IMR-90 (cell line): Measurements from ENCODE around the gene PLXDC1. TPM values are rescaled to one million over a fixed set of nuclear protein-coding genes. Genes with fewer than 3 reads are reported as not detected.

ENCODE experiments used
- ATAC-seq: fragments of 200-7000 bp; cut with Tn5 transposase; 2 replicates; pipeline ENCODE4 v1.9.1; 2020; ENCODE audit warnings: low read depth, mild to moderate bottlenecking, moderate library complexity
- BruUV-seq: library from RNA; stranded (reverse); fragments of 400-500 nt; replicated peaks from 2 replicates; lab custom pipeline; 2021; lab: Mats Ljungman, UMichigan
- CTCF ChIA-PET: fragments of 300-600 bp; formaldehyde crosslinking; extraction: SDS; loops from one replicate; lab custom pipeline; 2021; ENCODE audit warnings: antibody characterized with exemption; lab: Yijun Ruan, JAX
- POLR2A ChIA-PET: fragments of 300-600 bp; sonication (Branson Sonifier 250); formaldehyde crosslinking; loops from one replicate; lab custom pipeline; 2022; ENCODE audit warnings: antibody characterized with exemption; ENCODE audit not compliant: unreplicated experiment; lab: Charles Lee
- DNase-seq: peaks from one replicate; pipeline ENCODE4 v3.0.0; 2013
- H2AFZ ChIP-seq: replicated peaks from 2 replicates; pipeline ENCODE3; 2013; ENCODE audit warnings: low read length, mild to moderate bottlenecking; ENCODE audit not compliant: poor library complexity
- H2AK5ac ChIP-seq: 2 replicates; pipeline ENCODE4 v1.6.1; 2013; ENCODE audit warnings: low read depth, low read length, inconsistent platforms
- H2AK9ac ChIP-seq: replicated peaks from 2 replicates; pipeline ENCODE3; 2013; ENCODE audit warnings: mild to moderate bottlenecking, low read depth, low read length, moderate library complexity; ENCODE audit not compliant: poor library complexity
- H2BK120ac ChIP-seq: 2 replicates; pipeline ENCODE4 v1.6.1; 2013; ENCODE audit warnings: low read depth, low read length, inconsistent platforms
- H2BK15ac ChIP-seq: 3 replicates; pipeline ENCODE4 v1.6.1; 2013; ENCODE audit warnings: low read depth, low read length, inconsistent platforms
- H2BK20ac ChIP-seq: 2 replicates; pipeline ENCODE4 v1.6.1; 2013; ENCODE audit warnings: low read depth, mild to moderate bottlenecking, inconsistent platforms, low read length, moderate library complexity
- H2BK5ac ChIP-seq: 2 replicates; pipeline ENCODE4 v1.6.1; 2013; ENCODE audit warnings: mild to moderate bottlenecking, low read depth, low read length, inconsistent platforms; ENCODE audit not compliant: poor library complexity, severe bottlenecking
- H3K14ac ChIP-seq: replicated peaks from 2 replicates; pipeline ENCODE4 v1.6.1; 2013; ENCODE audit warnings: low read depth, low read length, inconsistent platforms
- H3K18ac ChIP-seq: 2 replicates; pipeline ENCODE4 v1.6.1; 2013; ENCODE audit warnings: low read depth, low read length, control low read depth
- H3K23ac ChIP-seq: 2 replicates; pipeline ENCODE4 v1.6.1; 2013; ENCODE audit warnings: low read depth, low read length, inconsistent platforms
- H3K27ac ChIP-seq: 2 replicates; pipeline ENCODE4 v1.5.1; 2013; ENCODE audit warnings: mild to moderate bottlenecking, control low read depth, low read length; ENCODE audit not compliant: insufficient read depth
- H3K27me3 ChIP-seq: 2 replicates; pipeline ENCODE4 v1.6.1; 2013; ENCODE audit warnings: low read length; ENCODE audit not compliant: control insufficient read depth, insufficient read depth
- H3K36me3 ChIP-seq: 2 replicates; pipeline ENCODE4 v1.6.1; 2013; ENCODE audit warnings: low read length, mixed read lengths; ENCODE audit not compliant: control insufficient read depth, insufficient read depth
- H3K4ac ChIP-seq: 2 replicates; pipeline ENCODE4 v1.6.1; 2013; ENCODE audit warnings: low read depth, low read length, inconsistent platforms
- H3K4me1 ChIP-seq: 2 replicates; pipeline ENCODE4 v1.6.1; 2013; ENCODE audit warnings: low read length, mixed read lengths; ENCODE audit not compliant: control insufficient read depth, insufficient read depth
- H3K4me2 ChIP-seq: 2 replicates; pipeline ENCODE4 v1.6.1; 2013; ENCODE audit warnings: low read depth, mild to moderate bottlenecking, control low read depth, low read length, moderate library complexity
- H3K4me3 ChIP-seq: 2 replicates; pipeline ENCODE4 v1.5.1; 2013; ENCODE audit warnings: low read depth, mild to moderate bottlenecking, control low read depth, low read length, moderate library complexity; ENCODE audit not compliant: insufficient read depth
- H3K56ac ChIP-seq: 2 replicates; pipeline ENCODE4 v1.6.1; 2013; ENCODE audit warnings: low read length, inconsistent platforms; ENCODE audit not compliant: insufficient read depth; ENCODE audit errors: extremely low read depth
- H3K79me1 ChIP-seq, 2 experiments: 2 replicates each; pipeline ENCODE4 v1.6.1; 2013; ENCODE audit warnings: low read length in 2 of 2, inconsistent platforms in 1 of 2, low read depth in 1 of 2
- H3K9ac ChIP-seq: 2 replicates; pipeline ENCODE4 v1.6.1; 2013; ENCODE audit warnings: low read depth, low read length, control low read depth
- H3K9me1 ChIP-seq: 2 replicates; pipeline ENCODE4 v1.6.1; 2013; ENCODE audit warnings: low read length, inconsistent platforms; ENCODE audit not compliant: insufficient read depth
- H3K9me3 ChIP-seq: 2 replicates; pipeline ENCODE4 v1.6.1; 2013; ENCODE audit warnings: low read length; ENCODE audit not compliant: control insufficient read depth, insufficient read depth
- H4K20me1 ChIP-seq: 2 replicates; pipeline ENCODE4 v1.6.1; 2013; ENCODE audit warnings: low read length, inconsistent platforms; ENCODE audit not compliant: insufficient read depth
- H4K5ac ChIP-seq: 2 replicates; pipeline ENCODE4 v1.6.1; 2013; ENCODE audit warnings: mild to moderate bottlenecking, low read depth, low read length, control low read depth
- H4K8ac ChIP-seq, 2 experiments: 2 replicates each; pipeline ENCODE4 v1.6.1; 2013; ENCODE audit warnings: low read depth in 2 of 2, low read length in 2 of 2, control low read depth in 1 of 2, inconsistent platforms in 1 of 2
- H4K91ac ChIP-seq: 2 replicates; pipeline ENCODE4 v1.6.1; 2013; ENCODE audit warnings: low read depth, low read length, inconsistent platforms; ENCODE audit not compliant: insufficient read depth
- BHLHE40 ChIP-seq: fragments of 150-350 bp; IDR thresholded peaks from 2 replicates; pipeline ENCODE4 v1.6.1; 2016; ENCODE audit warnings: mild to moderate bottlenecking, low read depth, low read length
- CEBPB ChIP-seq: IDR thresholded peaks from 2 replicates; pipeline ENCODE4 v1.6.1; 2012; ENCODE audit warnings: low read depth, low read length, improper control_type of control experiment
- CHD1 ChIP-seq: IDR thresholded peaks from 2 replicates; pipeline ENCODE4 v1.6.1; 2012; ENCODE audit warnings: low read depth, low read length, improper control_type of control experiment
- CTCF ChIP-seq: conservative IDR thresholded peaks from 2 replicates; pipeline ENCODE4 v1.5.1; 2012; ENCODE audit warnings: mild to moderate bottlenecking, low read depth, low read length, improper control_type of control experiment
- ELK1 ChIP-seq: fragments of 150-350 bp; IDR thresholded peaks from 2 replicates; pipeline ENCODE4 v1.6.1; 2016; ENCODE audit warnings: low read depth, mild to moderate bottlenecking, low read length, moderate library complexity, borderline replicate concordance
- FOS ChIP-seq: fragments of 150-350 bp; IDR thresholded peaks from 2 replicates; pipeline ENCODE4 v1.6.1; 2016; ENCODE audit warnings: low read depth, low read length
- MAFK ChIP-seq: IDR thresholded peaks from 2 replicates; pipeline ENCODE4 v1.6.1; 2012; ENCODE audit warnings: low read depth, low read length, improper control_type of control experiment
- MAZ ChIP-seq: IDR thresholded peaks from 2 replicates; pipeline ENCODE4 v1.6.1; 2012; ENCODE audit warnings: low read depth, mild to moderate bottlenecking, low read length, improper control_type of control experiment, moderate library complexity, borderline replicate concordance
- MXI1 ChIP-seq: IDR thresholded peaks from 2 replicates; pipeline ENCODE4 v1.6.1; 2012; ENCODE audit warnings: low read depth, mild to moderate bottlenecking, low read length, moderate library complexity, borderline replicate concordance
- NFE2L2 ChIP-seq: fragments of 150-350 bp; IDR thresholded peaks from 2 replicates; pipeline ENCODE4 v1.6.1; 2016; ENCODE audit warnings: low read depth, mild to moderate bottlenecking, low read length
- POLR2A ChIP-seq: IDR thresholded peaks from 2 replicates; pipeline ENCODE4 v1.6.1; 2012; ENCODE audit warnings: mild to moderate bottlenecking, low read depth, low read length
- RAD21 ChIP-seq: IDR thresholded peaks from 2 replicates; pipeline ENCODE4 v1.6.1; 2012; ENCODE audit warnings: low read length, improper control_type of control experiment
- RCOR1 ChIP-seq: IDR thresholded peaks from 2 replicates; pipeline ENCODE4 v1.6.1; 2012; ENCODE audit warnings: mild to moderate bottlenecking, low read length, improper control_type of control experiment; ENCODE audit not compliant: insufficient replicate concordance
- RFX5 ChIP-seq: IDR thresholded peaks from 2 replicates; pipeline ENCODE4 v1.8.0; 2012; ENCODE audit warnings: low read depth, mild to moderate bottlenecking, low read length, moderate library complexity
- SMC3 ChIP-seq: fragments of 150-350 bp; IDR thresholded peaks from 2 replicates; pipeline ENCODE4 v1.6.1; 2016; ENCODE audit warnings: low read depth, mild to moderate bottlenecking, antibody characterized with exemption, low read length, moderate library complexity
- USF2 ChIP-seq: fragments of 150-350 bp; IDR thresholded peaks from 2 replicates; pipeline ENCODE4 v1.6.1; 2017; ENCODE audit warnings: mild to moderate bottlenecking, antibody characterized with exemption, low read length, low read depth
- WGBS, 2 experiments: methylation state at CpG; one replicate each; pipeline versions ENCODE4 v1.1.5 to v1.1.7; 2013; ENCODE audit warnings: missing lambda C conversion rate in 2 of 2; ENCODE audit not compliant: insufficient read length in 1 of 2; ENCODE audit errors: extremely low coverage in 2 of 2; 5-methylcytosine and 5-hydroxymethylcytosine counted together
- dilution Hi-C: fragments of 300-500 bp; cut with HindIII; formaldehyde crosslinking; loops from one replicate; pipeline ENCODE4 v1.14.3; 2018; ENCODE audit warnings: low sequenced_read_pairs; ENCODE audit not compliant: unreplicated experiment
- in situ Hi-C: fragments of 300-500 bp; cut with MboI; formaldehyde crosslinking; loops from 3 replicates; pipeline ENCODE4 v1.14.3; 2019; ENCODE audit warnings: low sequenced_read_pairs, inconsistent platforms, mixed read lengths
- intact Hi-C: fragments of 100-400 bp; cut with micrococcal nuclease; formaldehyde crosslinking; loops from 2 replicates; pipeline ENCODE4 v1.10.0; 2022
- polyA plus RNA-seq, 3 experiments: library from polyadenylated mRNA; depleted of rRNA; stranded (reverse); fragments of >200 nt; gene quantifications; 2 replicates each; pipeline ENCODE4 v1.2.3, GENCODE V29; 2012; ENCODE audit warnings: low replicate concordance in 1 of 3
- total RNA-seq: library from RNA; depleted of rRNA; stranded (reverse); fragments of >200 nt; gene quantifications from 2 replicates; pipeline ENCODE4 v1.2.3, GENCODE V29; 2012

The PLXDC1 gene
- total and polyA plus RNA-seq, 2 of the 4 experiments (the other 2 are of a cell fraction): under 0.01 to 0.50 TPM

GRCh38 chr17:39178536-39178935 lies 27.1 kb upstream of the PLXDC1 start:
- Histone ChIP-seq H3K23ac (no peak overlapping the region), H3K4me3 (no peak overlapping the region), H2AK5ac (no peak overlapping the region), H2AK9ac (no peak overlapping the region), H3K36me3 (peaks cover 31% of the 10 kb centered on the region), H2BK5ac (no peak overlapping the region), H3K9me1 (peaks cover 7% of the 10 kb centered on the region; the same call in 1 of the 2 replicates), H3K4ac (no peak overlapping the region), H3K56ac (no peak overlapping the region), H2BK15ac (no peak overlapping the region), H3K9ac (no peak overlapping the region), H3K4me2 (no peak overlapping the region), H4K8ac (no peak overlapping the region), H4K20me1 (peaks cover 10% of the 10 kb centered on the region), H3K79me1 (0 out of 4 replicates have a peak, but pooled peaks cover 0 to 2% of the 10 kb centered on the region in 2 experiments), H2BK20ac (no peak overlapping the region), H3K14ac (no peak overlapping the region), H3K27me3 (no peaks in the 10 kb centered on the region), H3K9me3 (no peaks in the 10 kb centered on the region), H2BK120ac (no peak overlapping the region), H3K4me1 (no peaks in the 10 kb centered on the region), H3K18ac (no peak overlapping the region), H4K5ac (no peak overlapping the region), H2AFZ (no peak overlapping the region), H3K27ac (no peak overlapping the region), H4K91ac (no peak overlapping the region)
- dilution Hi-C loops (no loop called here), in situ Hi-C loops (no loop called here), intact Hi-C loops (no loop called here)
- DNase-seq (no peak), ATAC-seq (no peak)
- POLR2A ChIA-PET: no interaction called here
- TF ChIP-seq RFX5 (no peak), CHD1 (no peak), BHLHE40 (no peak), NFE2L2 (no peak), CEBPB (no peak), SMC3 (no peak), POLR2A (no peak), MAFK (no peak), FOS (no peak), RAD21 (no peak), ELK1 (no peak), USF2 (no peak), CTCF (no peak), MAZ (no peak), MXI1 (no peak), RCOR1 (no peak)
- BruUV-seq: no TSS peak
- 40% methylated on average over 1 of the region's 4 CpGs; no CpG with 5 or more reads in 1 of the 2 experiments for WGBS, 2 experiments
- CTCF ChIA-PET: interaction anchor here (1.3 kb wide), 1 partner anchor 14 kb away, joined by 3 read pairs; no protein-coding TSS in a partner anchor
